GM19043 (cell line): ENCODE results near the gene CCDC85B.

Experiments
- ATAC-seq: cut with Tn5 transposase; IDR thresholded peaks from one replicate; pipeline ENCODE4 v1.9.1; 2021; ENCODE audit warnings: low read depth; ENCODE audit not compliant: unreplicated experiment

CCDC85B gene

DNA sequence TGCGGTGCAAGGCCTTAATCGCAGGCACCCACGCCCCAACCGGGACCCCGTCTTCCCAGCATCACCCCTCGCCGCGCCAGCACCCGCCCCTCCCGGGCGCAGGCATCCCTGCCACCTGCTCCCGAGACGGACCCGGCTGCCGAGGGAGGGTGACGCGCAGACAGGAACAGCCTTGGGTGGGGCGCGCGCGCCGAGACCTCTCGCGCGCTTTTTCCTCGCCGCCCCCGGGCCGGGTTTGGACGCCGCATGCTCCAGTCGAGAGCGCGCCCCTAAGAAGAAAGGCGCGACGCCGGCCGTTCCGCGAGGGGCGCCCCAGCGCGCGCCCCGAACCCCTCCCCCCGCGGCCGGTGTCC, 33.0 kb upstream of the CCDC85B start:
- no peak for ATAC-seq

DNA sequence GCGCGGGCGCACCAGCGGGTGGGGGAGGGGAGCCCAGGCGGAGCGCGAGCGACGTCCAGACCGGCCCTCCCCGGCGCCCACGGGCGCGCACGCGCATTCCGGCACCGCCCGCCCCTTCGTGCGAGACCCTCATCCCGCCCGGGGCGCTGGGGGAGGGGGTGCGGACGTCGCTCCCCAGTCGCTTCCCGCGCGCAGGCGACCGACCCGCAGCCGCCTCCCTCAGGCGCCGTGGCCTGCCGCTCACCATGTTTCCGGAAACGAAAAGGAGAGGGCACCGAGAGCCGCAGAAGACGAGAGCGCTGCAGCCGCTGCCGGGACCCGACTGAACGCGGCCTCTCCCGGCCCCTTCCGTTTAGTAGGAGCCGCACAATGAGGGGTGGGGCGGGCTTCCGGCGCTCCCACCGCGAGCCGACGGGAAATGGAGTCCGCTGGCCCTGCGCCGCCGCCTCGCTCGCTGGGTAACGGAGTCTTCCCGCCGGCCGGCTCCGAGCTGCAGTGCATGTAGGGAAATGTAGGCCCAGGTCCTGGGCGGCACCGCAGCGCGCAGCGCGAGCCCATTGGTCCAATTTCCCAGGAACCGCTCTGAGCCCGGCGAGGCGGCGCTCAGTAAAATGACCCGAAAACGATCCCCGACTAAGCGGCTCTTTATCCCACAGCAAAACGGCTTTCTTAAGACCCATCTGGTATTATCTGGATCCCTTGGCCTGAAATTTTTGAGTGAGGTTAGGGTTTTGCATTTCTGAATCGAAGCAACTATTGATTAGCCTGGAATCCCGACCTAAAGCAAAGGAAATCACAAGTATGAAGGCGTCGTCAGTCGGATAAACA, 32.4 kb upstream of the CCDC85B start, which contains the start of gene CFL1:
CFL1 (minus strand) TSS at position 328 of the 828 bp plus-strand sequence; CDS start at position 247, 81 bp downstream.
- peak; percentile 38 for ATAC-seq

DNA sequence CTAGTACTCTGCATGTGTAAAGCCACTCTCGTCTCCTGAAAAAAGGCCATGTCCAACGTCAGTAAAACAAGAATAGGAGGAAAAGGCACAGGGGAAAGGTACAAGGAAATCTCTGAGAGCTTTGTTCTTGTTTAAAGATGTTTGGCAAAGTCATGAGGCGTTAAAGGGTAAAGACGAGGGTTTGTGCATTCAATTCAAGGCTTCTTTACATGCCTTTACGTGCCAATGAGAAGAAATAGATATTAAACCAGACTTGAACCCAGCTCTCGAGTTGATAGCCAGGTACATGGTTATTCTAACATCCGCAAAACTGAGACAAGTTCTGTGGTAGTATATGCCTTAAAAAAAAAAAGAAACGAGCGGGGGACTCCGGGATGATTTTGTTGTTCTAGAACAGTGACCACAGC, 31.8 kb upstream of the CCDC85B start:
- ATAC-seq, result no peak

DNA sequence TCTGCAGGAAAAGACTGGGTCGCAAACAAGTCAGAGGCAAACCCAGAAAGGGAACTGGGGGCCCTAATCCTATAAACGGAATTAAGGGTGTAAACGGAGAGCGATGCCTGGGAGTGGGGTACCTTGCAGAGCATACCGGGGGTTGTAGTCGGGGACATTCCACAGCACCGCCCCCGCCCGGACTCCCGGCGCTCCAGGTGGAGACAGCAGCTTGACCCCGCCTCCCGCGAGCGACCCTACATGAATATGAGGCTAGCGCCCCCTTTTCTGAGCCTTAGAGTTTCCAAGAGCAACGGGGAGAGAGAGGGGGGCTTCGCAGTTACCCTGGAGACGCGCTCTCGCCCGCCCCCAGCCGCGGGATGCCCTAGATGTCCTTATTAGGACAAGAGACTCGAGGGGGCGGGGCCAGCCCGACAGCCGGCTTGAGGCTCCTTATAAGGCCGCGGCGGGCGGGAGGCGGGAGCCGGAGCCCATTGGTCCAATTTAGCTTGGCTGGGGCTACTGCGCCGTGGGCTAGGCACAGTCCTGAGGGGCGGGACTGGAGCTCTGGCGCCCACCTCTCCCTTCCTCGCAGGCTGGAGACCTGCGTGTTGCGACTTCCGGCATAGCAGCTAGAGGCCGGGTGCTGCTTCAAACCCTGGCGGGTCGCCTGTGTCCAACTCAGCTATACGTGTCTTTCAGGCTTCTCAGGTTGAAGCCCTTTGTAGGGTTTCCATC, 31.2 kb upstream of the CCDC85B start:
- peak; percentile 51 for ATAC-seq

- no peak for ATAC-seq
Measured at GRCh38 chr11:65859812-65860277, 30.6 kb upstream of the CCDC85B start.

GRCh38 chr11:65860278-65861164, 30.0 kb upstream of the CCDC85B start, which contains the start of gene MUS81:
Gene MUS81 (plus strand): TSS chr11:65860433. CDS start chr11:65860754, 321 bp downstream.
- ATAC-seq, result peak; percentile 25

- no peak for ATAC-seq
Measured at GRCh38 chr11:65861165-65861505, 29.3 kb upstream of the CCDC85B start.

DNA sequence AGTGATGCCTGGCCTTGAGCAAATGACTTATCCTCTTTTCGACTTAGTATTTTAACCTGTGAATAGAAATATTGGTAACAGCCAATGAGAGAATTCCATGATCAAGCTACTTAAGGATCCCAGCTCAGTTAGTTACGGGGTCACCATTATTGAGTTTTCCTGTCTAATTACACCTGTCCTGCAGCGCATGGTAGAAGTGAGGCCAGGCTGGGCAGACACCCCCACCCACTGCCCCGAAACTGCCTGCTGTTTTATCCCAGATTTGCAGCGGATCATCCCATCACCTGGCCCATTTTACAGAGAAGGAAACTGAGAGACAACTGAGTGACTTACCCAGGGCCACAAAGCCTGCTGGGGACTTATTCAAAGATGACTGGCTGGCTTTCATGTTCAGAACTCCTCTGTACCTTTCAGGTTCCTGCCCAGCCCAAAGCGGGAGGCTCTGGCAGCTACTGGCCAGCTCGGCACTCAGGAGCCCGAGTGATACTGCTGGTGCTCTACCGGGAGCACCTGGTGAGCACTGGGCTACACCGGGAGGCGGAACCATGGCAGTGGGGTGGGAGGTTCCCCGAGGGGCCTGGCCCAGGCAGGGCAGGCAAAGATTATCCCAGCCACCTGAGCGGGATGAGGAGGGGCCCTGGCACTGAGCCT, 28.8 kb upstream of the CCDC85B start:
- ATAC-seq, result no peak

- ATAC-seq, result no peak
Measured at GRCh38 chr11:65862191-65862735, 28.2 kb upstream of the CCDC85B start.

- ATAC-seq, result no peak
Measured at GRCh38 chr11:65862941-65863888, 27.3 kb upstream of the CCDC85B start.

DNA sequence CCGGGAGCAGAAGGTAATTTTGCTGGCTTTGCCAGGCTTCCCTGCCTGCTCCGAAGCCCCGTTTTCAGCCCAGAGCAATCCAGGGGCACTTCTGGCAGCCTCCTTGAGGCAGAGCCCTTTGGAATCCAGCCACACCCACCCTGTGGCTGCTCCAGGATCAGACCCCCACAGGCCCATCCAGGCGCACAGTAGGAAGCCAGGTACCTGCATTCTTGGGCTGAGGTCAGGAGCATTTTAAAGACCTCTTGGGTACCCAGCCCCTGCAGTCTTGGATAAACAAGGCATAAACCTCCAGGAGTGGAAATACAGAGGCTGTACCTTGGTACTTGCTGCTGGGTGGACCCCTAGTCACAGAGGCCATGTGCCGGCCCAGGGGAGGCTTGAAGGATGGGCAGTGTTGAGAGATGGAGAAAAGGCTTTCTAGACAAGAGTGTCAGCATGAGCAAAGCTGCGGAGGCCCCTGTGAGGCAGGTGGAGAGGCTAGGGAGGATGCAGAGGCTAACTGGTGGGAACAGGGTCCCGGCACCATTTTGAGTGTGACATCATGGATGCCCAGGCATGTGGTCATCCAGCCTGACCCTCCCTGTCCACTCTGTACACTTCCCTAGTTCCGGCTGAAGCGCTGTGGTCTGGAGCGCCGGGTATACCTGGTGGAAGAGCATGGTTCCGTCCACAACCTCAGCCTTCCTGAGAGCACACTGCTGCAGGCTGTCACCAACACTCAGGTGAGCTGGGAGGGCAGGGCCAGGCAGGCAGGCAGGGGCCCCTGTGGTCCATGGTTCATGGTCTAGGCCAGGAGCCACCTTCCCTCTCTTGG, 26.4 kb upstream of the CCDC85B start:
- no peak for ATAC-seq

- ATAC-seq, result no peak
Measured at GRCh38 chr11:65864706-65865471, 25.6 kb upstream of the CCDC85B start.

DNA sequence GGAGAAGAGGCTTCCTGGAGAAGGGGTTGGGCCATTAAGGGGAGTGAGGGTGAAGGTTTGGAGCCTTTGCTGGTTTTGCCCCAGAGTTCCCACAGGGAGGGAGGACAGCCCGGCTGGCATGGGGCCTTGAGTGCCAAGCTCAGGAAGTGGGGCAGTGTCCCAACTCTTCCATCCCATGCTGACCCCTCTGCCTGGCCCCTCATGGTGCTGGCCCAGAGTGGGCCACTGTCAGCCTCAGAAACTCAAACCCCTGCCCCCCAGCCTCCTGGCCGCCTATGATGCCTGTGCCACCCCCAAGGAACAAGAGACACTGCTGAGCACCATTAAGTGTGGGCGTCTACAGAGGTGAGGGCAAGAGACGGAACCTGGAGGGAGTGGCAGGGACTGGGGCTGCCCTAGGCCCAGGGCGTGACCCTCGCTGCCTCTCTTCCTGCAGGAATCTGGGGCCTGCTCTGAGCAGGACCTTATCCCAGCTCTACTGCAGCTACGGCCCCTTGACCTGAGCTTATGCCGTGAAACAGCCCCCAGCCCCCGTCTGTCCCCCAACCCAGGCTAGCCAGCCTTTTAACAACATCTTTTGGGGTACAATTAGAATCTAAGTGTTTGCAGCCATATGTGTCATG, 24.8 kb upstream of the CCDC85B start:
- ATAC-seq, result no peak

DNA sequence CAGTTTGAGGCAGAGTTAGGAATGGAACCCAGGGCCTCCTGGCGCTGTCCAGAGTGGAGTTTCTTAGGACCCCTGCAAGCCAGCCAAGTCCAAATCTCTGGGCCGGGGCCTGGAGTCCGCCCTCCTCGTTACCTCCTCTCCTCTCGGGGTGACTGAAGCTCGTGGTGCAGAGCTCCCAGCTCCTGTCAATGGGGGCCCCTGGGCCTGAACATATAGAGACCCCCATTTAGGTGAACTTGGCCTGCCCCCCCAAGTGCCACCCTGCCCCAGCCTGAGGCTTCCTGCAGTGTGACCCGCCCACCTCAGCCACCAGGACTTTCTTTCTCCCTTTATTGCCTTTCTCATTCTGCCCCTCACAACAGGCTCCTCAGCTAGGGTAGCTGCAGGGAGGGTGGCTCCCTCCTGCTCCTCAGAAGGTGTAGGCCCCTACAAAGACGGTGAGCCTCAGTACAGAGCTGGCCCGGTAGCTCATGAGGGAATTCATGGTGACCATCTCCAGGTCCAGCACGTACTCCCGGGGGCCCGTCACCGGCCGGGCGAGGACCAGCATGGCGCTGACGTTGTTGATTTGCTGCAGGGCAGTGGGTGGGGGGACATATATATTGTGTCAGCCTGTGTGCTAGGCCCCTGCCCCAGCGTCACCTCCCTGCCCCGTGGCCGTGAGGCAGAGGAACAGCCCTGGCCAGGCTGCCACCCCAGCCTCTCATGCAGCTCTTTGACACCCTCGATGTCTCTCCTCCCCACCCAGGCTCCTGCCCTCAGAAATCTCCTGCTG, 23.8 kb upstream of the CCDC85B start:
- ATAC-seq, result no peak

DNA sequence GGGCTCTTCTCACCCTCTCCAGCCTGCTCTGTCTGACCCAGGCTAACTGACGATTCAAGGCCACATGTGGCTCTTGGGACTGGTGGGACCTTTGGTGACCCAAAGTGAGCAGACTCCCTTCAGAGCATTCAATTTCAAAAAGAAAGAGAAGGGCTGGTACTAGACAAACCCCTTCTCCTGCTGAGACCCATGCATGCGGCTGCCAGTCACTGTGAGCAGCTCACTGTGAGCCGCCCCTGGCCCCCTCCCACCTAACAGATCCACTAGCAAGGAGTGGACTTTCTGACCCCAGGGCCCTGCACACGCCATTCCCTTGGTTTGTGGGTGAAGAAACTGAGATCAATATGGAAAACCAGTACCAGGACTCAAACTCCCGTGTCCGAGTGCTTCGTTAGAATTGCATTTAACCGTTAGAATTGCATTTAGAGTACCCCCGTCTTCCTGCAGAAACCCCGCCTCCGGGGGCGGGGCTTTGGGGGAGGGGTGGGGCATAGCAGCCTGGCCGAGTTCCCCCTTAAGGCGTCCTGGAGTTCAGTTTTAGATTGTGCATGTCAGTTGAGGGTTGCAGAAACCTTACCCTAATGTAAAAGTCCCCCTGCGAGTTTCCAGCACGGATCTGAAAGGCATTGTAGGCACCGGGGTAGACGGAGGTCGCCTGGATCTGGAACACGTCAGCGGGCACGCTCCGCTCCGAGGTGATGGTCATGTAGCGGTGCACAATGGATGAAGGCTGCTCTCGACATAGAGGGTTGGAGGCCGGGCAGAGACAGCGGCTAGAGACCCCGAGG, 23.0 kb upstream of the CCDC85B start:
- no peak for ATAC-seq
